ENCODE data around the gene CTU2. TPM values are rescaled to one million over a fixed set of nuclear protein-coding genes. Genes with fewer than 3 reads are reported as not detected.

Gene CTU2
- total and polyA plus RNA-seq, 2 of the 8 experiments (the other 6 are each of a cell fraction or from before 2014, with no cell fraction given): 32.7 to 42.9 TPM

- no peak for FAIRE-seq
- no peak overlapping the region for H3K14ac ChIP-seq (ENCODE audit: insufficient read length)
- peaks cover 0 to 11% of the 10 kb centered on the region in 2 experiments for H4K20me1 ChIP-seq (replicated peaks in 1 of 2; ENCODE audit: control insufficient read depth in 1 of 2, insufficient read depth in 2 of 2, low read length in 2 of 2)
- POLR2A ChIA-PET (ENCODE audit: partially characterized antibody): interaction anchor here (0.9 to 3.1 kb wide), 4 partner anchors 10 to 74 kb away, joined by 3 to 14 read pairs (median 3); no protein-coding TSS in a partner anchor
- H2BK5ac ChIP-seq (ENCODE audit: low read depth, low read length): no peak overlapping the region
- H3K23ac ChIP-seq (ENCODE audit: insufficient read length): no peak overlapping the region
- no peak overlapping the region for H2BK12ac ChIP-seq (ENCODE audit: low read depth, low read length)
- H3K4me1 ChIP-seq (replicated peaks in 1 of 4; ENCODE audit: control insufficient read depth in 3 of 4, insufficient read depth in 4 of 4, low read length in 3 of 4): peaks cover 0 to 5% (median 0%) of the 10 kb centered on the region in 4 experiments; a peak in 1 of 7 replicates
- WGBS, 2 experiments (ENCODE audit: extremely low coverage in 1 of 2, insufficient coverage in 1 of 2, insufficient read length in 1 of 2, insufficient replicate concordance in 2 of 2, low coverage in 1 of 2, low lambda C conversion rate in 2 of 2, missing lambda C conversion rate in 1 of 2): 83% methylated on average over 10 of the region's 10 CpGs; no CpG with 5 or more reads in 1 of the 2 experiments
- H3K4me3 ChIP-seq (ENCODE audit: extremely low read depth in 1 of 4, insufficient read depth in 2 of 4, low read depth in 3 of 4, low read length in 4 of 4): no peak overlapping the region
- no peak overlapping the region for H3K4me2 ChIP-seq (ENCODE audit: insufficient read depth in 1 of 2, low read depth in 2 of 2, low read length in 2 of 2)
- no peaks in the 10 kb centered on the region for H3K79me1 ChIP-seq (ENCODE audit: low read depth, low read length)
- H4K5ac ChIP-seq (ENCODE audit: insufficient read length, low read depth, low read length): no peak overlapping the region
- no peak overlapping the region for H3K27ac ChIP-seq (ENCODE audit: low read depth, low read length)
- H3K9me3 ChIP-seq (ENCODE audit: insufficient read depth in 2 of 2, low read depth in 1 of 2, low read length in 1 of 2): no peaks in the 10 kb centered on the region
- peaks cover 0 to 18% (median under 1%) of the 10 kb centered on the region in 4 experiments; a peak in 2 of 8 replicates for H3K36me3 ChIP-seq (ENCODE audit: control insufficient read depth in 2 of 4, insufficient read depth in 4 of 4, low read length in 3 of 4)
- no peak overlapping the region for H2AK5ac ChIP-seq (ENCODE audit: low read depth, low read length)
- H3K23me2 ChIP-seq (ENCODE audit: low read depth, low read length): no peaks in the 10 kb centered on the region
- H3K27me3 ChIP-seq (replicated peaks in 1 of 4; ENCODE audit: control insufficient read depth in 3 of 4, extremely low read depth in 1 of 4, insufficient read depth in 3 of 4, low read length in 3 of 4): no peaks in the 10 kb centered on the region
- no peak overlapping the region for H4K91ac ChIP-seq (replicated peaks; ENCODE audit: insufficient read length, low read length)
- H3K18ac ChIP-seq (ENCODE audit: extremely low read depth, low read length): no peak overlapping the region
- H2BK120ac ChIP-seq (replicated peaks; ENCODE audit: low read depth, low read length): no peak overlapping the region
- CTCF ChIA-PET (ENCODE audit: partially characterized antibody): interaction anchor here (0.8 to 10.0 kb wide), 11 partner anchors 18 to 432 kb away, joined by 3 to 251 read pairs (median 4); partner anchors contain the start of gene PIEZO1
- H3K56ac ChIP-seq (replicated peaks; ENCODE audit: insufficient read length, low read depth, low read length): no peak overlapping the region
- no peak overlapping the region for H2BK15ac ChIP-seq (ENCODE audit: low read length)
- H4K8ac ChIP-seq (ENCODE audit: extremely low read depth, insufficient read depth, low read length): no peak overlapping the region
- H3K4ac ChIP-seq (replicated peaks; ENCODE audit: insufficient read length, low read depth, low read length): no peak overlapping the region
- H3K79me2 ChIP-seq (ENCODE audit: control insufficient read depth in 1 of 2, insufficient read depth in 2 of 2, low read length in 2 of 2): no peaks in the 10 kb centered on the region
- no peak overlapping the region for H3K9ac ChIP-seq (replicated peaks in 1 of 4; ENCODE audit: extremely low read depth in 1 of 4, low read depth in 3 of 4, low read length in 3 of 4)
- 0 out of 2 replicates have a peak overlapping the region, but pooled peaks have one; percentile 18 for H2BK20ac ChIP-seq (ENCODE audit: low read length)
- TF ChIP-seq KDM4A (IDR thresholded peaks at IDR 0.05; ENCODE audit: low read depth, low read length, severe bottlenecking): no peak
- TF ChIP-seq POU5F1 (IDR thresholded peaks at IDR 0.05; ENCODE audit: low read depth, low read length): no peak
- no peak for TF ChIP-seq SP4 (IDR thresholded peaks at IDR 0.05; ENCODE audit: low read length)
- no peak for TF ChIP-seq NRF1 (IDR thresholded peaks at IDR 0.05; ENCODE audit: low read depth, low read length)
- no peak for TF ChIP-seq JUND (IDR thresholded peaks at IDR 0.05; ENCODE audit: low read length)
- no peak for TF ChIP-seq SP2 (IDR thresholded peaks at IDR 0.05; ENCODE audit: low read length)
- no peak for TF ChIP-seq CHD1 (IDR thresholded peaks at IDR 0.05; ENCODE audit: low read depth, low read length)
- TF ChIP-seq CTCF (IDR thresholded peaks at IDR 0.05; ENCODE audit: control extremely low read depth in 1 of 3, insufficient read depth in 1 of 3, low read depth in 1 of 3, low read length in 3 of 3): no peak
- DNase-seq (ENCODE audit: low read depth in 1 of 2, low spot score in 2 of 2): no peak
- H2AFZ ChIP-seq (ENCODE audit: low read length): no peak overlapping the region
These were observed 29.3 kb downstream of the CTU2 start for GRCh38 chr16:88735616-88736015.

Data from H1 (cell line).